Hepatocyte (in vitro differentiated cells): ENCODE results near the gene DMD.

Source experiments
- EZH2 ChIP-seq: fragments of 200-600 bp; sonication (generic); IDR thresholded peaks from 2 replicates; pipeline ENCODE4 v1.6.1; 2016; ENCODE audit warnings: antibody characterized with exemption, mild to moderate bottlenecking, borderline replicate concordance
- TF ChIP-seq, protein P1 (sequence below): fragments of 200-600 bp; sonication (generic); IDR thresholded peaks from 2 replicates; pipeline ENCODE4 v1.5.1; 2016; ENCODE audit warnings: antibody characterized with exemption, mild to moderate bottlenecking; ENCODE audit not compliant: poor library complexity

GRCh38 chrX:31981546-31982062 lies 1229.7 kb downstream of the DMD start:
- TF ChIP-seq, protein P1, sequence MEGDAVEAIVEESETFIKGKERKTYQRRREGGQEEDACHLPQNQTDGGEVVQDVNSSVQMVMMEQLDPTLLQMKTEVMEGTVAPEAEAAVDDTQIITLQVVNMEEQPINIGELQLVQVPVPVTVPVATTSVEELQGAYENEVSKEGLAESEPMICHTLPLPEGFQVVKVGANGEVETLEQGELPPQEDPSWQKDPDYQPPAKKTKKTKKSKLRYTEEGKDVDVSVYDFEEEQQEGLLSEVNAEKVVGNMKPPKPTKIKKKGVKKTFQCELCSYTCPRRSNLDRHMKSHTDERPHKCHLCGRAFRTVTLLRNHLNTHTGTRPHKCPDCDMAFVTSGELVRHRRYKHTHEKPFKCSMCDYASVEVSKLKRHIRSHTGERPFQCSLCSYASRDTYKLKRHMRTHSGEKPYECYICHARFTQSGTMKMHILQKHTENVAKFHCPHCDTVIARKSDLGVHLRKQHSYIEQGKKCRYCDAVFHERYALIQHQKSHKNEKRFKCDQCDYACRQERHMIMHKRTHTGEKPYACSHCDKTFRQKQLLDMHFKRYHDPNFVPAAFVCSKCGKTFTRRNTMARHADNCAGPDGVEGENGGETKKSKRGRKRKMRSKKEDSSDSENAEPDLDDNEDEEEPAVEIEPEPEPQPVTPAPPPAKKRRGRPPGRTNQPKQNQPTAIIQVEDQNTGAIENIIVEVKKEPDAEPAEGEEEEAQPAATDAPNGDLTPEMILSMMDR = no peak
- TF ChIP-seq EZH2 = no peak
